Head of caudate nucleus (tissue), 42 donors: Measurements from ENCODE around the gene CHST8.
"Not testable (repeated sequence)": the region's sequence is repeated elsewhere in the genome, so short reads cannot be mapped to it uniquely, and the experiment has no call there.

ENCODE experiments used
- DNase-seq, 42 donors: peaks; one replicate each; pipeline versions ENCODE4 v3.0.0 to v3.0.0-alpha.2; 2020 to 2021; ENCODE audit warnings: mixed read lengths in 7 of 42
- intact Hi-C: fragments of 100-400 bp; cut with DNase I; formaldehyde crosslinking; loops from one replicate; pipeline ENCODE4 v1.15.0; 2022

The CHST8 gene

GRCh38 chr19:33621811-33622504 is at the start of gene CHST8:
TSS of gene CHST8 (plus strand) at chr19:33621953. CDS start at chr19:33689262, 67,309 bp downstream.
- intact Hi-C loops: no loop called here
- peak in 37 of 42 donors; percentile 13 to 72 (median 45) for DNase-seq

- no peak for DNase-seq
- intact Hi-C loops: no loop called here
These were observed 48.8 kb upstream of the CHST8 start for GRCh38 chr19:33572929-33573328.

GRCh38 chr19:33574824-33575223 is 46.9 kb upstream of the CHST8 start:
- no peak for DNase-seq

GRCh38 chr19:33578697-33579096 is 43.1 kb upstream of the CHST8 start:
- no peak for DNase-seq
- intact Hi-C loops: no loop called here

More at GRCh38 chr19:33574824-33575223, 46.9 kb upstream of the CHST8 start:
- intact Hi-C loops: no loop called here

- intact Hi-C loops: no loop called here
- DNase-seq: peak in 1 of 42 donors; percentile 2
These were observed 41.6 kb upstream of the CHST8 start for GRCh38 chr19:33580026-33580644.

GRCh38 chr19:33580645-33581037 is 41.1 kb upstream of the CHST8 start:
- DNase-seq: peak in 18 of 42 donors; percentile 9 to 54 (median 23)
- intact Hi-C loops: no loop called here

GRCh38 chr19:33582914-33583313 is 38.8 kb upstream of the CHST8 start:
- no peak for DNase-seq
- intact Hi-C loops: no loop called here

- intact Hi-C loops: no loop called here
- DNase-seq: no peak
These were observed 34.6 kb upstream of the CHST8 start for GRCh38 chr19:33587150-33587549.

- no peak for DNase-seq
- intact Hi-C loops: no loop called here
These were observed 31.5 kb upstream of the CHST8 start for GRCh38 chr19:33590224-33590623.

GRCh38 chr19:33595783-33596182 is 26.0 kb upstream of the CHST8 start:
- DNase-seq: no peak
- intact Hi-C loops: no loop called here

- intact Hi-C loops: no loop called here
- DNase-seq: no peak
These were observed 20.2 kb upstream of the CHST8 start for GRCh38 chr19:33601583-33601982.

- intact Hi-C loops: no loop called here
- no peak for DNase-seq
These were observed 19.1 kb upstream of the CHST8 start for GRCh38 chr19:33602576-33603204.

- DNase-seq: no peak
- intact Hi-C loops: no loop called here
These were observed 18.4 kb upstream of the CHST8 start for GRCh38 chr19:33603377-33603776.

GRCh38 chr19:33604651-33605050 is 17.1 kb upstream of the CHST8 start:
- intact Hi-C loops: no loop called here
- no peak for DNase-seq

- DNase-seq, intact Hi-C loops: not testable (repeated sequence)
These were observed 15.9 kb upstream of the CHST8 start for GRCh38 chr19:33605803-33606295.

GRCh38 chr19:33606556-33606955 is 15.2 kb upstream of the CHST8 start:
- intact Hi-C loops: no loop called here
- DNase-seq: no peak

- intact Hi-C loops: no loop called here
- DNase-seq: no peak
These were observed 12.4 kb upstream of the CHST8 start for GRCh38 chr19:33609353-33609752.

GRCh38 chr19:33610588-33610987 is 11.2 kb upstream of the CHST8 start:
- intact Hi-C loops: no loop called here
- DNase-seq: no peak

- intact Hi-C loops: no loop called here
- no peak for DNase-seq
These were observed 8.7 kb upstream of the CHST8 start for GRCh38 chr19:33612928-33613619.

GRCh38 chr19:33613620-33614000 is 8.1 kb upstream of the CHST8 start:
- intact Hi-C loops: no loop called here
- DNase-seq: no peak
